Psoas muscle (tissue), 8 donors: ENCODE data around the gene VAMP2. TPM values are rescaled to one million over a fixed set of nuclear protein-coding genes. Genes with fewer than 3 reads are reported as not detected.

Source experiments
- ATAC-seq, 4 donors: fragments of 200-7000 bp; cut with Tn5 transposase; one replicate each; pipeline ENCODE4 v1.9.1; 2020; ENCODE audit warnings: moderate library complexity in 3 of 4, mild to moderate bottlenecking in 2 of 4
- DNase-seq, 2 donors: peaks; one replicate each; pipeline ENCODE4 v3.0.0-alpha.2; 2020
- H3K27ac ChIP-seq: fragments of 200-600 bp; one replicate; pipeline ENCODE4 v1.8.0; 2022
- H3K27me3 ChIP-seq, 3 donors: fragments of 200-600 bp in 1 of 3; one replicate each; pipeline versions ENCODE4 v1.6.1 to v1.8.0; 2013 to 2022; ENCODE audit warnings: low read length in 2 of 3, mild to moderate bottlenecking in 2 of 3, moderate library complexity in 1 of 3; ENCODE audit not compliant: insufficient read depth in 3 of 3
- H3K36me3 ChIP-seq, 2 donors: fragments of 200-600 bp in 1 of 2; one replicate each; pipeline versions ENCODE4 v1.6.1 to v1.8.0; 2013 to 2022; ENCODE audit warnings: low read depth in 1 of 2, mild to moderate bottlenecking in 1 of 2, moderate library complexity in 1 of 2; ENCODE audit not compliant: insufficient read depth in 1 of 2
- H3K4me1 ChIP-seq: fragments of 200-600 bp; one replicate; pipeline ENCODE4 v1.8.0; 2022
- H3K4me3 ChIP-seq: fragments of 200-600 bp; one replicate; pipeline ENCODE4 v1.8.0; 2022; ENCODE audit warnings: mild to moderate bottlenecking
- H3K9me3 ChIP-seq: fragments of 200-600 bp; one replicate; pipeline ENCODE4 v1.8.0; 2022
- WGBS, 3 donors: extraction: QIAGEN DNeasy Blood & Tissue Kit; methylation state at CpG; one replicate each; pipeline versions ENCODE4 v1.1.6 to v1.1.7; 2013; 5-methylcytosine and 5-hydroxymethylcytosine counted together
- intact Hi-C, 2 donors: fragments of 100-400 bp; cut with DNase I; formaldehyde crosslinking; loops; one replicate each; pipeline versions ENCODE4 v1.11.0 to v1.14.2; 2022
- polyA plus RNA-seq, 3 donors: library from polyadenylated mRNA; stranded (reverse); fragments of 200-250 nt; gene quantifications; one replicate each; pipeline ENCODE4 v1.2.3, GENCODE V29; 2013
- total RNA-seq, 4 donors: library from RNA; stranded (reverse); fragmentation: NEBNext Ultra II Directional in 2 of 4; extraction: Animal tissue kit (Norgen Biotek cat#: 25700) in 2 of 4; gene quantifications; one replicate each; pipeline versions ENCODE4 v1.2.1 to v1.2.4, GENCODE V29; 2021 to 2023
- TF ChIP-seq, protein P1 (sequence below): fragments of 200-600 bp; IDR thresholded peaks from one replicate; pipeline ENCODE4 v1.8.0; 2022; ENCODE audit warnings: antibody characterized with exemption
- donor health status: healthy with polysubstance abuse.
- donor health status: DM: no; HTN: no; CAD: no; lungs with moderate emphysema.
- donor health status: Bipolar disorder and iron deficiency.
- donor health status: healthy.
- donor health status: DM: yes; HTN: yes; CAD: no.
- donor health status: DM: no; HTN: no; CAD: no.
- donor health status: DM: no; HTN: no; CAD: no.
- donor health status: DM: yes; HTN: yes; CAD: no.

Gene VAMP2
- total and polyA plus RNA-seq, 7 donors: 33.2 to 59.2 (median 45.1) TPM

DNA sequence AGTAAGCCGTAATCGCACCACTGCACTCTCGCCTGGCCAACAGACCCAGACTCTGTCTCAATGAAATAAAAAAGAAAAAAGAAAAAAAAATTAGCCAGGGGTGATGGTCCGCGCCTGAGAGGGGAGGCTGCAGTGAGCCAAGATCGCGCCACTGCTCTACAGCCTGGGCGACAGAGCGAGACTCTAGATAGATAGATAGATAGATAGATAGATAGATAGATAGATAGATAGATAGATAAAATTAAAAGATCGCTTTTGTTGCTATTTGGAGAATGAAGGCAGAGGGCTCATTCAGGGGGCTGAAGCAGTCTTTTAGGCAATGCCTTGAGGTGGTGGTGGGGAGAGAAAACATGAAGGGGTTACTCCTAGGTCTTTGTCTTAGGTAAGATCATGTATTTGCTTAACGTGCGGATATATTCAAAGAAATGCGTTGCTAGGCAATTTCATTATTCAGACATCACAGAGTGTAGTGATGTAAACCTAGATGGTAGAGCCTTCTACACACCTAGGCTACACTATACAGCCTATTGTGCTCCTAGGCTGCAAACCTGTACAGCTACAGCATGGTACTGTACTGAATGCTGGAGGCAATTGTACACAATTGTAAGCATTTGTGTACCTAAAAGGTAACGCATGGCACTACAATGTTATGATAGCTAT, 34.5 kb downstream of the VAMP2 start:
- Histone ChIP-seq H3K36me3 (no peaks in the 10 kb centered on the region), H3K27ac (no peak overlapping the region), H3K4me3 (no peak overlapping the region), H3K4me1 (peaks cover 25% of the 10 kb centered on the region), H3K27me3 (peaks cover 0 to 22% (median 7%) of the 10 kb centered on the region in 3 donors), H3K9me3 (no peaks in the 10 kb centered on the region)
- peak in 1 of 2 donors; percentile 8 for DNase-seq
- WGBS, 3 donors: 90 to 91% (median 90%) methylated on average over 14 of the region's 14 CpGs
- no peak for ATAC-seq
- intact Hi-C loops: loop anchor here in 1 of 2 donors (5.0 kb wide), 1 partner anchor 39 kb away; no protein-coding TSS in a partner anchor
- TF ChIP-seq, protein P1, sequence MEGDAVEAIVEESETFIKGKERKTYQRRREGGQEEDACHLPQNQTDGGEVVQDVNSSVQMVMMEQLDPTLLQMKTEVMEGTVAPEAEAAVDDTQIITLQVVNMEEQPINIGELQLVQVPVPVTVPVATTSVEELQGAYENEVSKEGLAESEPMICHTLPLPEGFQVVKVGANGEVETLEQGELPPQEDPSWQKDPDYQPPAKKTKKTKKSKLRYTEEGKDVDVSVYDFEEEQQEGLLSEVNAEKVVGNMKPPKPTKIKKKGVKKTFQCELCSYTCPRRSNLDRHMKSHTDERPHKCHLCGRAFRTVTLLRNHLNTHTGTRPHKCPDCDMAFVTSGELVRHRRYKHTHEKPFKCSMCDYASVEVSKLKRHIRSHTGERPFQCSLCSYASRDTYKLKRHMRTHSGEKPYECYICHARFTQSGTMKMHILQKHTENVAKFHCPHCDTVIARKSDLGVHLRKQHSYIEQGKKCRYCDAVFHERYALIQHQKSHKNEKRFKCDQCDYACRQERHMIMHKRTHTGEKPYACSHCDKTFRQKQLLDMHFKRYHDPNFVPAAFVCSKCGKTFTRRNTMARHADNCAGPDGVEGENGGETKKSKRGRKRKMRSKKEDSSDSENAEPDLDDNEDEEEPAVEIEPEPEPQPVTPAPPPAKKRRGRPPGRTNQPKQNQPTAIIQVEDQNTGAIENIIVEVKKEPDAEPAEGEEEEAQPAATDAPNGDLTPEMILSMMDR: no peak

DNA sequence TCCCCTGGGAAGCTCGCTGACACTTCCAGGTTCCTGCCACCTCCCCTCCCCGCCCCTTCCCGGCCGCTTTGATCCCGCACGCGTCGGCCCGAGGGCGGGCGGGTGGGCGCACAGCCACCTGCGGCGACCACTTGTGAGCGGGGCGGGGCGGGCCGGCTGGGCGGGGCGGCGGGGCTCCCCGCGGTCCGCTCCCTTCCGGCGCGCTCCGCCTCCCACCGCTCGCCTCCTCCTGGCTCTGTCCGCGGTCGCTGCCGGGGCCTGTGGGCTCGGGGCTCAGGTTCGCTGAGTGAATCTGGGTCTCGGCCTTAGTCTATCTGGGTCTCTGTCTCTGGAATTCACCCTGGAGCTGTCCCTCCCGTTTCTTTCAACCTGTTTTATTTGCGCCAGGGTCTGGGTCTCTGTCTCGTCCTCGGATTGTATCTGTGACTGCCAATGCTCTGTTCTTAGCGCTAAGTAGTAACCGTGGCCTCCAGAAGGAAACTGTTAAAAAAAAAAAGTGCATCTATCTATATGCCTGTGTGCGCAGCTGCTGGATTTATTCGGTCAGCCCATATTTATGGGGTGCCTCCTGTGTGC, 36.2 kb downstream of the VAMP2 start:
- 0 to 2% (median 1%) methylated on average over 31 to 45 of the region's 45 CpGs for WGBS, 3 donors
- Histone ChIP-seq H3K27ac (peak overlapping the region; percentile 69), H3K27me3 (peaks cover 0 to 31% (median 7%) of the 10 kb centered on the region in 3 donors), H3K4me3 (peak overlapping the region; percentile 77), H3K4me1 (peaks cover 25% of the 10 kb centered on the region), H3K9me3 (no peaks in the 10 kb centered on the region), H3K36me3 (no peaks in the 10 kb centered on the region)
- peak in 1 of 2 donors; percentile 70 for DNase-seq
- intact Hi-C loops: loop anchor here in 1 of 2 donors (5.0 kb wide), 1 partner anchor 41 kb away; no protein-coding TSS in a partner anchor
- ATAC-seq: peak; percentile 43 to 57 (median 50)
- TF ChIP-seq, protein P1: no peak

DNA sequence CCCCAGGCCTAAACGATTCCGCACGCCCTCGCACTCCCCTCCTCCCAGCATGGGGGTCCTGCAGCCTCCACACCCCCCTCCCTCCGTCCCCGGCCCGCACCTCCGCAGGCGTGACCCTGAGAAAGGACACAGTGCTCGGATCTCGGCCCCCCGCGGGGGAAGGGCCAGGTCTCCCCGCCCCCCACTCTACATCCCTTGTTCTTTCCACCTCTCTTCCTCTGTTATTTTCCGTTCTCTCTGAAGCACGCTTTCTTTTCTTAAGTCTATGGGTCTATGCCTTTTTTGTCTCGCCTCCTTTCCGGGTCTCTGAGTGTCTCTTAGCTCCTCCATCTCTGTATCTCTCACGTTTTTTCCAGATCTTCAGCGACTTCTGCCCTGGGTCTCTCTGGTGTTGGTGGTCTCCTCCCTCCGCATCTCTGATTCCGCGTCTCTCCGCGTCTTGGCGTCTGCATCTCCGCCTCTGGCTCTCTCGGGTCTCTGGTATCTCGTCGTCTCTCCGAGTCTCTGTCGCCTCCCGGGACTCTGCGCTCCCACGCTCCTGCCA, 36.7 kb downstream of the VAMP2 start:
- ATAC-seq (peak; percentile 2 to 22 (median 8)), DNase-seq (peak in 1 of 2 donors; percentile 64)
- Histone ChIP-seq H3K9me3 (no peaks in the 10 kb centered on the region), H3K27ac (peak overlapping the region; percentile 69), H3K27me3 (peaks cover 0 to 31% (median 7%) of the 10 kb centered on the region in 3 donors), H3K36me3 (no peaks in the 10 kb centered on the region), H3K4me3 (peak overlapping the region; percentile 77), H3K4me1 (peaks cover 29% of the 10 kb centered on the region)
- WGBS, 3 donors: 0 to 1% (median 1%) methylated on average over 33 to 35 of the region's 35 CpGs
- TF ChIP-seq, protein P1: no peak
- intact Hi-C loops: loop anchor here in 1 of 2 donors (5.0 kb wide), 1 partner anchor 41 kb away; no protein-coding TSS in a partner anchor

DNA sequence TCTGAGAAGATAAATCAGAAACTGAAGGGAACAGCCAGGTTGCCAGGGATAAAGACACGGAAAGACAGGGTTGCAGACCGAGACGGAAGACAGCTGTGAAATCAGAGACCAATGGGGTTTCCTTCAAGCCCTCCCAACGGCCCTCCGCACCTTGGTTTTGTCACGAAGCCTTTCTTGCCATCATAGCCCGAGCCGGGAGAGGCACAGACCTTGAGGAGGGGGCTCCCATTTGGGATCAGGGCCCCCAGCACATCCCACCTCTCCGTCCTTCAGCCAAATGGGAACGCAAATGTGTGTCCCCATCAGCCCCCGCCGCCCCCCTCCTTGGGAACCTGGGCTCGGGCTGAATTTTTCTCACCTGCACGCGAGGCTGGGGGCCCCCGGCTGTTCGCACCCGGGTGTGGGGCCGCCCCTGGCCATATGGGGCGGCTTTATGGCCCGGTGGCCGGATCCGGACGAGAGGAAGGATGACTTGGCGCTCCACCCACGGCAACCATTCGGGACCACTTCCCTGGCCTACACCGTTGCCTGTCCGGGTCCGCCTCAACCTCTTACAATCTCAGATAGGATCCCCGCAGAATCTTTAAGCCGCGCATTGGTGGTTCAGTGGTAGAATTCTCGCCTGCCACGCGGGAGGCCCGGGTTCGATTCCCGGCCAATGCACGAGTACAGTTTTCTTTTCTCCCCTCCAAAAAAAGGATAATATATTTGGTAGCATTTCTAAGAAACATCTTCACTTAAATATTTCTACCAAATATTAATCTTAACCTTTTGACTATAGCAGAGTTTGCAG, 37.4 kb downstream of the VAMP2 start:
- intact Hi-C loops: loop anchor here in 1 of 2 donors (5.0 kb wide), 1 partner anchor 42 kb away; no protein-coding TSS in a partner anchor
- DNase-seq (peak; percentile 78 to 83), ATAC-seq (peak; percentile 43 to 72 (median 50))
- peak overlapping the region; percentile 77 for H3K4me3 ChIP-seq
- H3K4me1 ChIP-seq: peaks cover 30% of the 10 kb centered on the region
- H3K36me3 ChIP-seq: no peaks in the 10 kb centered on the region
- TF ChIP-seq, protein P1: no peak
- WGBS, 3 donors: 2 to 4% (median 3%) methylated on average over 40 of the region's 40 CpGs
- H3K27ac ChIP-seq: no peak overlapping the region
- peaks cover 0 to 31% (median 7%) of the 10 kb centered on the region in 3 donors for H3K27me3 ChIP-seq
- H3K9me3 ChIP-seq: no peaks in the 10 kb centered on the region
